BJ (cell line): ENCODE data around the gene OPRL1. TPM values are rescaled to one million over a fixed set of nuclear protein-coding genes. Genes with fewer than 3 reads are reported as not detected.

Source experiments
- CTCF ChIA-PET: fragments of 350-600 bp; formaldehyde crosslinking; extraction: SDS; loops from one replicate; lab custom pipeline; 2021; ENCODE audit warnings: antibody characterized with exemption, inconsistent platforms; lab: Yijun Ruan, JAX
- POLR2A ChIA-PET: fragments of 300-600 bp; sonication (Branson Sonifier 250); formaldehyde crosslinking; extraction: SDS; loops from one replicate; lab custom pipeline; 2021; ENCODE audit warnings: antibody characterized with exemption; lab: Charles Lee
- DNase-seq: peaks from one replicate; pipeline ENCODE4 v3.0.0-alpha.2; 2011; ENCODE audit warnings: low read depth
- H3K27me3 ChIP-seq: 2 replicates; pipeline ENCODE4 v1.6.0; 2011; ENCODE audit warnings: low read length; ENCODE audit not compliant: control insufficient read depth, insufficient read depth
- H3K36me3 ChIP-seq: 2 replicates; pipeline ENCODE4 v1.5.1; 2011; ENCODE audit warnings: low read length; ENCODE audit not compliant: control insufficient read depth, insufficient read depth
- H3K4me3 ChIP-seq: 2 replicates; pipeline ENCODE4 v1.5.1; 2011; ENCODE audit warnings: low read depth, mild to moderate bottlenecking, control low read depth, low read length
- polyA plus RNA-seq: library from polyadenylated mRNA; depleted of rRNA; stranded (reverse); fragments of >200 nt; gene quantifications from 2 replicates; pipeline ENCODE4 v1.2.3, GENCODE V29; 2011
- TF ChIP-seq, protein P1 (sequence below): IDR thresholded peaks from 2 replicates; pipeline ENCODE4 v1.5.1; 2011; ENCODE audit warnings: low read depth, mild to moderate bottlenecking, control low read depth, inconsistent platforms, low read length, moderate library complexity; ENCODE audit not compliant: insufficient read depth

OPRL1 gene
- polyA plus RNA-seq, 1 experiment = 0.97 TPM

DNA sequence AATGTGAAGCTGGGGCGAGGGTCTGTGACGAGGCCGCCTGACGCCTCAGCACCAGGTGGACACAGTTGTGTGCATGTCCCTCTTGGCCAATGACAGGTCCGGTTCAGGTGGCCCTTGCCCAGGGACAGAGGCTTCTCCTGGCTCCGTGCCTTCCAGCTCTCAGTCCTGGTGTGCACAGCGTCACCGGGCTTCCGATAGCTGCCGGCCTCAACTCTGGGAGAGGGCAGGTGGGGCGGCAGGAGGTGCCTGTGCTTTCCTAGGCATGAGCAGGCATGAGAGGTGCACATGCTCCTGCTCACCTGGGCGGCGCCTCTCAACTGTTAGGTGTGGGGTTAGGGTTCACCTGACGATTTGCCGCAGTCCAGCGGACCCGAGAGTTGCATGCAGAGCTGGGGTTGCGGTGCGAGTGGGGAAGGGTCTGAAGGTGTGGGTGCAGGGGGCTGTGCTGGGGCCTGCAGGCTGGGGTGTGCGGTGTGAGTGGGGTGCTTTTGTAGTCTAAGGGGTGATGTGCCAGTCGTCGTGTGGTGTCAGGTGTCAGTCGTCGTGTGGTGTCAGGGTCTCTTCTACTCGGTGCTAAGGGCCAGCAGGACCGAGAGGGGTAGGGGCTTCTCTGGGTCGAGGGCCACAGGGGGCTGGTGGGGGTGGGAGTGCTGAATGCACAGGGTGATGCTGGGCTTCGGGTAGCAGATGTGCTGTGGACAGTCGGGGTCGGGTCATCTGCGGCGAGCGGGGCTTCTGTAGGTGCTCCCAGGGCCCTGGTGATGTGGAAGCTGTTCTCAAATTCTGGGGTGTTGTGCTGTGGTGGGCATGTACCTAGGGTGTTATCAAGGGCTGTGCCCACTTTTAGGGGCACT lies 26.7 kb upstream of the OPRL1 start:
- Histone ChIP-seq H3K36me3 (no peaks in the 10 kb centered on the region), H3K4me3 (no peak overlapping the region), H3K27me3 (peaks cover 12% of the 10 kb centered on the region; the same call in 1 of the 2 replicates)
- TF ChIP-seq, protein P1, sequence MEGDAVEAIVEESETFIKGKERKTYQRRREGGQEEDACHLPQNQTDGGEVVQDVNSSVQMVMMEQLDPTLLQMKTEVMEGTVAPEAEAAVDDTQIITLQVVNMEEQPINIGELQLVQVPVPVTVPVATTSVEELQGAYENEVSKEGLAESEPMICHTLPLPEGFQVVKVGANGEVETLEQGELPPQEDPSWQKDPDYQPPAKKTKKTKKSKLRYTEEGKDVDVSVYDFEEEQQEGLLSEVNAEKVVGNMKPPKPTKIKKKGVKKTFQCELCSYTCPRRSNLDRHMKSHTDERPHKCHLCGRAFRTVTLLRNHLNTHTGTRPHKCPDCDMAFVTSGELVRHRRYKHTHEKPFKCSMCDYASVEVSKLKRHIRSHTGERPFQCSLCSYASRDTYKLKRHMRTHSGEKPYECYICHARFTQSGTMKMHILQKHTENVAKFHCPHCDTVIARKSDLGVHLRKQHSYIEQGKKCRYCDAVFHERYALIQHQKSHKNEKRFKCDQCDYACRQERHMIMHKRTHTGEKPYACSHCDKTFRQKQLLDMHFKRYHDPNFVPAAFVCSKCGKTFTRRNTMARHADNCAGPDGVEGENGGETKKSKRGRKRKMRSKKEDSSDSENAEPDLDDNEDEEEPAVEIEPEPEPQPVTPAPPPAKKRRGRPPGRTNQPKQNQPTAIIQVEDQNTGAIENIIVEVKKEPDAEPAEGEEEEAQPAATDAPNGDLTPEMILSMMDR = no peak
- POLR2A ChIA-PET = no interaction called here
- CTCF ChIA-PET = interaction anchor here (2.0 to 8.0 kb wide), 3 partner anchors 9 to 13 kb away, joined by 5 to 76 read pairs (median 7); partner anchors contain the start of gene TCEA2
- no peak for DNase-seq

DNA sequence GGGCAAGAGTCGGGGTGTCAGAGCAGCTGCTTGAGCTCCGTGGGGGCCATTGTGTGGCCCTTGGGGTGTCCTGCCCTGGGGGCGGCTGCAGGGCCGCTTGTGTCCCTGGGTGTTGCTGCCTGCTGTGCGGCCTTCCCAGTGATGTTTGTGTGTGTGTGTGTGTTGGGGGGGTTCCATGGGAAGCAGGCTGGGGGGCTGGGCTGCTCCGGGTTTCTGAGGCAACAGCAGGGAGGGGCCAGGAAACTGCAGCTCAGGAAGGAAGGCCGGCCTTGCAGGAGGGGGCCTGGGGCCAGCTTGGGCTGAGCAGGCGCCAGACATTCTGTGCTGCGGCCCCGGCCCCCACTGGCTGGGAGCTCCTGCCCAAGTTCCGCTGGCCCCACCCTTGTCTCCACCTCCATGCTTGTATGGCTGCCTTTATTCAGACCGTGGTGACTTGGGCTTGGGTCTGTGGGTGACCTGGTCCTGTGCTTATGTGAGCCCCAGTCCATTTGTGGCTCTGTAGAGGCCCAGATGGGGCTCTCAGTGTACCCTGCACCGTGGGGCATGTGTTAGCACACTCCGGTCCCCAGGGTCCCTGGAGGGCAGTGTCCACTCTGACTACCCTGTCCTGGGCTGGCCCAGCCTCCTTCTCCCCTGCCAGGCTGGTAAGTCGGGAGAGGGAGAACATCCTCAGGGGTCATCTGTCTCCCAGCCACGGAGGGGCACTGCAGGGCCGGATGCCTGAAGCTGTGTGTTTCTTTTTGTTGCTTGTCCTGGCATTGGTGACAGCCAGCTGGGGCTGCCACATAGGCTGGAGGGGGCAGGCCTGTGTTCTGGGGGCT lies 25.8 kb upstream of the OPRL1 start:
- Histone ChIP-seq H3K4me3 (no peak overlapping the region), H3K27me3 (peaks cover 10% of the 10 kb centered on the region; the same call in 1 of the 2 replicates), H3K36me3 (no peaks in the 10 kb centered on the region)
- TF ChIP-seq, protein P1 = 0 out of 2 replicates have a peak, but pooled peaks have one; percentile 15
- DNase-seq = no peak
- ChIA-PET CTCF (interaction anchor here (1.0 to 8.0 kb wide), 4 partner anchors 8 to 30 kb away, joined by 3 to 76 read pairs (median 6); partner anchors contain the start of genes LKAAEAR1 and TCEA2), POLR2A (no interaction called here)

GRCh38 chr20:64055396-64055892 lies 24.4 kb upstream of the OPRL1 start:
- no peak overlapping the region for H3K4me3 ChIP-seq
- CTCF ChIA-PET = interaction anchor here (8.0 kb wide), 1 partner anchor 15 kb away, joined by 76 read pairs; no protein-coding TSS in a partner anchor
- no peaks in the 10 kb centered on the region for H3K36me3 ChIP-seq
- TF ChIP-seq, protein P1 = no peak
- no peak for DNase-seq
- POLR2A ChIA-PET = no interaction called here
- H3K27me3 ChIP-seq = peaks cover 9% of the 10 kb centered on the region; the same call in 1 of the 2 replicates

- Histone ChIP-seq H3K27me3 (peaks cover 7% of the 10 kb centered on the region; the same call in 1 of the 2 replicates), H3K4me3 (no peak overlapping the region), H3K36me3 (no peaks in the 10 kb centered on the region)
- POLR2A ChIA-PET = no interaction called here
- CTCF ChIA-PET = interaction anchor here (1.4 to 8.0 kb wide), 2 partner anchors 16 to 76 kb away, joined by 20 to 76 read pairs; partner anchors contain the start of genes PRPF6 and SAMD10
- TF ChIP-seq, protein P1 = no peak
- no peak for DNase-seq
Measured at GRCh38 chr20:64055893-64056638, 23.8 kb upstream of the OPRL1 start.
